Ureter (tissue), 1 donor: Measurements from ENCODE around the gene ACOT7. TPM values are rescaled to one million over a fixed set of nuclear protein-coding genes. Genes with fewer than 3 reads are reported as not detected.
A peak's percentile ranks its signal among the peaks of the same experiment; 100 is the strongest.

Experiments
- DNase-seq: peaks from one replicate; pipeline ENCODE4 v3.0.0-alpha.2; 2020; ENCODE audit warnings: low spot score
- total RNA-seq: library from RNA; stranded (reverse); gene quantifications from one replicate; pipeline ENCODE4 v1.2.4, GENCODE V29; 2023
- donor health status: DM: yes; HTN: yes; CAD: no.

ACOT7 gene
- total RNA-seq, 1 donor from 2014 or later, result 19.1 TPM

DNA sequence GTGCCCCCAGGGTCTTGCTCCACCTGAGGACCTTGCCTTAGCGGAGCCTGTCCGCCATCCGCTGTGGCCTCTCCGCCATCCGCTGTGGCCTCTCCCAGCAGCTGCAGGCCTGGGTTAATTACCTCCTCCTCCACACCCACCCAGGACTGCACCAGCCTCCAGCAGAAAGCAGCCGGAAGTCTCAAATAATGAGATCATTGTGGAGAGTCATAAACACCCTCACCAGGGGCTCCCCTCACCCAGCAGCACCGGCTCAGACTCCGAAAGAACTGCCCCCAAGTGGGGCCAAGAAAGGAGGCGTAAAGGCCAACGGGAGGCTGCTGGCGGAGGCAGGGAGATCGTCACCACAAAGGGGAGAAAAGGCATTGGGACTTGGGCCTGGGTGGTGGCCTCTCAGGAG is 122.0 kb downstream of the ACOT7 start:
- no peak for DNase-seq

DNA sequence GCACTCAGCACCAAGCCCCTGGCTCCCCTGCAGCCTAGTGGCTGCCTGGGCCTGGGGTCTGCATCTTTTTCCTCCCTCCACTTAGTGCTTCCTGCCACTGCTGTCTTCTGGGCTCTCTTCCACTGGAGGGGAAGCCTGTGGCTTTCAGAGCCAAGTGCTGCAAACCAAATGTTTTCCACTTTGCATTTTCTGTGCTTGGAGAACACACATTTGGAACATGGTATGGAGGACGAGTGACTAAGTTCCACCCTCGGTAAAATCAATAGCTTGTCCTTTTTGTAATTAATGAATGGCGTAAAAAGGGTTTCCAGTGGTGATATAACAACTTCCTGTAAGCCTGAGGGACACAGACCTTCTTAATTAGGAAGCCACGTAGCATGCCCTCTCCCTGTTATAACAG is 122.6 kb downstream of the ACOT7 start:
- DNase-seq, result no peak

DNA sequence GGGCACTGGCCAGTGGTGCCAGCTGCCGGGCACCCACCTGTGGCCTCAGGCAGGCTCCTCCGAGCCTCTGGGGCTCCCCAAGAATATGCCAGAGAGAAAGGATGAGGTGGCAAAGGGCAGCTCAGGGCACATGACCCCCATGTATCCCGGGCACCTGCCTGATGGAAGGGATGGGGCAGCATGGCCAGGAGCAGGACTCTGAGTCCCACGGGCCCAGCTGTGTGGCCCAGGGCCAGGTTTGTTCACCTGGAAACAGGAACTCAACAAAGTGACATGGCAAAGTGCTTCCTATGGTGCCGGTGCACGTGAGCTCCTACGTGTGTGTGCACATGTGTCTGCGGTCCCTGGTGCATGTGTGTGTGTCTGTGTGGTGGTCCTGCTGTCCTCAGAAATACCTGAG is 123.2 kb downstream of the ACOT7 start:
- no peak for DNase-seq

GRCh38 chr1:6269720-6270400 is 123.7 kb downstream of the ACOT7 start:
- no peak for DNase-seq

- DNase-seq, result no peak
Measured at GRCh38 chr1:6269296-6269695, 124.3 kb downstream of the ACOT7 start.

- DNase-seq, result no peak
Measured at GRCh38 chr1:6268415-6268814, 125.2 kb downstream of the ACOT7 start.

- DNase-seq, result no peak
Measured at GRCh38 chr1:6267686-6268322, 125.8 kb downstream of the ACOT7 start.

GRCh38 chr1:6266641-6267040 is 126.9 kb downstream of the ACOT7 start:
- no peak for DNase-seq

DNA sequence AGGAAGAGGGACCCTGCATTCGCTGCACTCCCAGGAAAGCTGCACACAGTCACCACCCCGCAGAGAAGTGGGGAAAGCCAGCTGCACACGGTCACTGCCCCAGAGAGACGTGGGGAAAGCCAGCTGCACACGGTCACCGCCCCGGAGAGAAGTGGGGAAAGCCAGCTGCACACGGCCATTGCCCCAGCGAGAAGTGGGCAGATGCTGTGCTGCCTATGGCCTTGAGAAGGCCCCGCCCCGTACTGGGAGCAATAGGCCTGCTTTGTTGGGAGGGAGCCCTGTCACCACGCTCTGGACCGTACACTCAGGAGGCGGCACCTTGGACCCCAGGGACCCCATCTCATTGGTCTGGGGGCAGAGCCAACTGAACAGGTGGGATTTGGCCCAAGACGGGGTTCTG is 128.4 kb downstream of the ACOT7 start:
- DNase-seq, result no peak

- no peak for DNase-seq
Measured at GRCh38 chr1:6263716-6264115, 129.9 kb downstream of the ACOT7 start.

DNA sequence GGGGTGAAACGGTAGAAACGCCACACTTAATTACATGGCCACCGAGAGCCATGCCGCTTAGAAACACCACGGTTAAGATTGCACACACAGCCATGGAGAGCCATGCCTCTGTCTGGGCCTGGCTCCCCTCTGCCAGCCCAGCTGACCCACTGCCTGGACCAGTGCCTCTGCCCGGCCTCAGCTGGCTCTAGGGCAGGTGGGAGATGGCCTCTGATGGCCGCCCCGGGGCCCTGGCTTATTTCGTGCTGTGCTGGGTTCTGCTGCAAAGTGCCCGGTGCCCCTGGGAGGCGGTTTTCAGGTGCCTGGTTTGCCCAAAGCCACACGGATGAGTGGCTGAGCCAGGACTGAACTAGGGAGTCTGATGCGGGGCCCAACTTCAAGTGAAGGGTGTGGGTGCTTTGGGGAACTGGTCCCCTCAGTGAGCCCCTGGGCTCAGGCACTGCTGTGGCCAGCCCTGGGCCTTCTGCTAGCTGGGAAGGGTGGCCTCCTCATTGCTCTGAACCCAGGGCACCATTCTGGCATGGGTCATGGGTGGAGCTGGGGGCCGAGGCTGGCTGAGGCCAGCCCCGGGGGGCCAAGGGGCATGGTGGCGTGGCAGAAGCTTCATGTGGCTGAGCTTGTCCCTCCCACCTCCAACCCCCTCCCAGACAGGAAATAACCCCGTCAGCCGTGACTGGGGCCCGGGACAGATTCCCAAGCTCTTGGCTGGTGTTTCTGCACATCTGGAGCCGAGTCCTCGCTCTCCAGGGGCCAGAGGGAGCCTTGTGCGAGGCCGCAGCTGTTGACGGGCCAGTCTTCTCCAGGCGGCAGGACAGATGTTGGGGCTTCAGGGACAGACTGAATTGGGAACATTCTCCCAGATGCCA is 130.8 kb downstream of the ACOT7 start:
- no peak for DNase-seq

GRCh38 chr1:6261615-6261995 is 132.0 kb downstream of the ACOT7 start:
- no peak for DNase-seq

GRCh38 chr1:6260961-6261614 is 132.5 kb downstream of the ACOT7 start, which contains the start of gene GPR153:
Gene GPR153 (minus strand): TSS chr1:6261098. CDS start chr1:6254905, 6,193 bp downstream.
- no peak for DNase-seq

DNA sequence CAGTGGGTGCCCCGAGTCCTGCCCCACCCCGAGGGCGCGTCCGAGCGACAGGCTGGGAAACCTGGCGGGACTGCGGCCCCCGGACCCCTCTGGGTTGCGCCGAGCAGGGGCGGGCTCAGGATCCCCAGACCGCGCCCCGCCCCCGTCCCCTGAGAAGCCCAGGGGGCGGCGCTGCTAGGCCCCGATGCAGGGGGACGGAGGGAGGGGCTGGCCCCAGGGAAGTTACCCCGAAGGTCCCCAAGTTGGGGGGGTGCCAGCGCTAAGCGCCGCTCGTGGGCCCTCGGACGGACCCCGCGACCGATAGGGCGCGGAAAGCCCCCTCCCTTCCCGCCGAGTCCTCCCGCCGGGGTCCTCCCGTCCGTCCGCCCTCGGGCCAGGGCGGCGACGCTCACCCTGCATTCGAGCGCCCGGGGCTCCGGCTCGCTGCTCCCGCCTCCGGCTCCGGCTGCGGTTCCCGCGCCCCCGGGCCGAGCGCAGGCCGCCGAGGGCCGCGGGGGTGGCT is 133.1 kb downstream of the ACOT7 start:
- DNase-seq, result no peak

DNA sequence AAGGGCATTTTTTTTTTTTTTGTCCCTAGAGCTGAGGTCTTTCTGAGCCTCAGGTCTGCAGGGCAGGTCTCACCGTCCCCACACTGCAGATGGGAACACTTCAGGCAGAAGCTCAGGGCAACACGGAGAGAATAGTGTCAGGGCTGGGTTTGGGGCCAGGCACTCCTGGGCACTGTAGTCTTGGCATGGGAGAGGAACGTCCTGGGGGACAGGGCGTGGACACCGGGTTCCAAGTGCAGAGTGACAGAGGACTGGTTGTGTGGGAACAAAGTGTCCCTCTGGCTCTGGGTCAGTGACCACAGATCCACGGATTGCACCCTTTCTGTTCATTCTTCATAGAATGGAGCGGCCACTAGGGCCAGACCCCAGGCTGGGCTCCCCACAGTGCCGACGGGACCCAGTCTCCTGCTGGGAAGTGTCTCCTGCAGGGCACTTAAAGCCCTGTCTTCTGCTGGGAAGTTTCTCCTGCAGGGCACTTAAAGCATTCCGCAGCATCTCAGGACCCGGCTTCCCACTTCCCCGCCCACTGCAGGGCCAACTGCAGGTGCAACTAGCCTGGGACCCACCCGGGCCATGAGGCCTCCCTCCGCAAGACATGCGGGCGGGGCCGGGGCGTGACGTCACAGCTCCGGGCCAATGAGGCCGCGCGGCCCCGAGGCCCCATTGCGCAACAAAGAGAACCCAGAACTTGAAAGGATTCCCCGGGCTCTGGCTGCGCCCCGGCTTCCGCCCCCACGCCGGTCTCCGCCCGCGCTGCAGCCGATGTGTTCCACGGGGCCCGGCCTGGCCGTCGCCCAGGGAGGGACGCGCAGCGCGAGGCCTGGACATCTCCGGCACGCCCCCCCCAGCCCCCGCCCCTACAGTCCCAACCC is 133.8 kb downstream of the ACOT7 start:
- DNase-seq, result peak; percentile 82

DNA sequence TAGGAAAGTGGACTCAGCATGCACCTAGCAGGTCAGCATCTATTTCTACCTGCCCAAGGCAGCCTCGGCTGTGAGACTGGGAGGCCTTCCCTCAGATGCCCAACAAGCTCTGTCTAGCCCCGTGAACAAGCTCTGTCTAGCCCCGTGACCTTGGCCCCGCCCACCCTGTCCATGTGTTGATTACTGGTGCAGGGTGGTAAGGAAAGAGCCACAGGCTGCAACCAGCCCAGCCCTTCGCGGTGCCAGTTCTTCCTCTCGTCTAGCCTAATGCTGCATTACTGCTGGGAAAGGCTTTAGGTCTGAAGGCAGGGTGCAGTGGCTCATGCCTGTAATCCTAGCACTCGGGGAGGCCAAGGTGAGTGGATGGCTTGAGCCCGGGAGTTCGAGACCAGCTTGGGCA is 134.9 kb downstream of the ACOT7 start:
- DNase-seq, result no peak

GRCh38 chr1:6257541-6258069 is 136.0 kb downstream of the ACOT7 start:
- DNase-seq, result no peak

- DNase-seq, result no peak
Measured at GRCh38 chr1:6256645-6257044, 136.9 kb downstream of the ACOT7 start.

DNA sequence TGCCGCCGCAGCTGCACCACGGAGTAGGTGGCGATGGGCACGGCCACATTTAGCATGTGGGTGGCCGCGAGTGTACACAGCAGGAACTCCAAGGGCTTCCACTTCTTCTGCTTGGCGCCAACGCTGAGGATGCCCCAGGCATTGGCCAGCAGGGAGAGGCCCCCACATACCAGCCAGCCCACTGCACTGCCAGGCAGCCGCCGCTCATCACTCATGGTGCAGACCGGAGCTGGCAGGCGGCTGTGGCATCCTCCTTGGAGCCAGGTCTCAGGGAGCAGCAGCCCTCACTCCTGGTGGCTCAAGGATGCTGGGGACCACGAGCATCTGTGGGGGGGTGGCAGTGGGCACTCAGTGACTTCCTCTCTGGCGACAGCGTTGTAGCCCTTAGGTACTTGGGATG is 138.9 kb downstream of the ACOT7 start:
- DNase-seq, result no peak

DNA sequence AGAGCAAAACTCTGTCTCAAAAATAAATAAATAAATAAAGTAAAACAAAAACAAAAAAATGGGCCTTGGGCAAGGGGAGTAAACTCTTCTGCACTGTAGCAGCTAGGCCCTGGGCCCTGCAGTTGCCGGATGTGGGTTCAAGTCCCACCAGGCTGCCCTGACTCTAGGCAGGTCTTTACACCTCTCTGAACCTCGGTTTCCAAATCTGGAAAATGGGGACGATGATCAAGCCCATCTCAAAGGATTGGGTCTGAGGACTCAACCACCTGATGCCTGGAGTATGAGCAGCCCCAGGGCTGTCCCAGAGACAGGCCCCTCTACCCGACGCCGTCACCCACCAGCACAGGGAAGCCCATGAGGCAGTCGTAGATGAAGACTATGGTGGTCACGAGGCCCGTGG is 140.2 kb downstream of the ACOT7 start:
- no peak for DNase-seq

DNA sequence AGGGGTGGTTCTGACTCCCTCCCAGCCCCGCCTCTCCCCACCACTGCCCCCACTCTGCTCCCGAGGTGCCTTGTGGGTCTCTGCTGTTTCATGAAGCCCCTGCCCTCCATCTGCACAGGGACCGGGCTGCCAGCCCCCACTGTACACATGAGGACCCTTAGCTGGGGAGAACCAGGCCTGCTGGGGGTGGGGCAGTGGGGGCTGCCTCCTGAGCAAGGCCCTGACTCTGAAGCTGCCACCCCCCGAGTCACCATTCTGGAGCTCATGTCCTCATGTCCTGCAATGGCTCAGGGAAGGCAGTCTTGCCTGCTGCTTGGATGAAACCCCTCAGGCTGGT is 141.2 kb downstream of the ACOT7 start:
- no peak for DNase-seq
